Gastrocnemius medialis (tissue), 4 donors: ENCODE data around the gene PHACTR3. TPM values are rescaled to one million over a fixed set of nuclear protein-coding genes. Genes with fewer than 3 reads are reported as not detected.

Experiments
- ATAC-seq, 2 donors: fragments of 150-250 bp; one replicate each; pipeline ENCODE4 v1.9.1; 2016
- DNase-seq, 2 donors: peaks; one replicate each; pipeline ENCODE4 v3.0.0-alpha.2; 2019
- H3K27ac ChIP-seq, 4 donors: fragments of 200-600 bp; sonication (generic); 1 replicate in 1 of 4; 2 replicates in 3 of 4; pipeline ENCODE4 v1.5.1; 2016 to 2018; ENCODE audit warnings: mild to moderate bottlenecking in 2 of 4, moderate library complexity in 1 of 4
- H3K27me3 ChIP-seq, 3 donors: fragments of 200-600 bp; sonication (generic) in 2 of 3; 1 replicate in 1 of 3; 2 replicates in 2 of 3; pipeline versions ENCODE4 v1.5.1 to v1.6.0; 2016 to 2019; ENCODE audit warnings: mild to moderate bottlenecking in 1 of 3, moderate library complexity in 1 of 3
- H3K36me3 ChIP-seq, 2 donors: fragments of 200-600 bp; sonication (generic) in 1 of 2; one replicate each; pipeline ENCODE4 v1.5.1; 2017 to 2018
- H3K4me1 ChIP-seq, 2 donors: fragments of 200-600 bp; sonication (generic) in 1 of 2; one replicate each; pipeline ENCODE4 v1.5.1; 2016 to 2017; ENCODE audit warnings: mild to moderate bottlenecking in 2 of 2
- H3K4me3 ChIP-seq, 4 donors: fragments of 200-600 bp; sonication (generic) in 3 of 4; 1 replicate in 1 of 4; 2 replicates in 3 of 4; pipeline ENCODE4 v1.5.1; 2016 to 2019; ENCODE audit warnings: mild to moderate bottlenecking in 2 of 4
- H3K9me3 ChIP-seq, 3 donors: fragments of 200-600 bp; sonication (generic) in 2 of 3; 1 replicate in 1 of 3; 2 replicates in 2 of 3; pipeline ENCODE4 v1.5.1; 2016 to 2019
- POLR2A ChIP-seq, 2 donors: fragments of 450-650 bp; IDR thresholded peaks; one replicate each; pipeline ENCODE4 v1.6.1; 2017; ENCODE audit warnings: antibody characterized with exemption in 2 of 2, mild to moderate bottlenecking in 2 of 2, moderate library complexity in 2 of 2
- in situ Hi-C, 4 donors: fragments of 200-750 bp; cut with MboI; loops; one replicate each; pipeline versions ENCODE4 v1.15.0 to v1.8.0; 2017; ENCODE audit warnings: low sequenced_read_pairs in 4 of 4
- intact Hi-C: fragments of 100-400 bp; cut with DNase I; formaldehyde crosslinking; loops from one replicate; pipeline ENCODE4 v1.15.1; 2023; ENCODE audit warnings: low total_unique reads
- total RNA-seq, 4 donors: library from RNA; depleted of rRNA; stranded (reverse); fragments of >200 nt; gene quantifications; one replicate each; pipeline versions ENCODE4 v1.1.0 to v1.2.3, GENCODE V29; 2016
- TF ChIP-seq, protein P1 (sequence below), 5 experiments: fragments of 450-650 bp in 3 of 5; fragments of 200-600 bp in 2 of 5; sonication (generic) in 2 of 5; IDR thresholded peaks in 4 of 5; conservative IDR thresholded peaks in 1 of 5; 1 replicate in 4 of 5; 2 replicates in 1 of 5; pipeline ENCODE4 v1.5.1; 2016 to 2019; ENCODE audit warnings: antibody characterized with exemption in 5 of 5, mild to moderate bottlenecking in 3 of 5, moderate library complexity in 3 of 5

The PHACTR3 gene
- total RNA-seq, 4 donors from 2014 or later = 0.24 to 1.1 (median 0.59) TPM; not detected in 1

DNA sequence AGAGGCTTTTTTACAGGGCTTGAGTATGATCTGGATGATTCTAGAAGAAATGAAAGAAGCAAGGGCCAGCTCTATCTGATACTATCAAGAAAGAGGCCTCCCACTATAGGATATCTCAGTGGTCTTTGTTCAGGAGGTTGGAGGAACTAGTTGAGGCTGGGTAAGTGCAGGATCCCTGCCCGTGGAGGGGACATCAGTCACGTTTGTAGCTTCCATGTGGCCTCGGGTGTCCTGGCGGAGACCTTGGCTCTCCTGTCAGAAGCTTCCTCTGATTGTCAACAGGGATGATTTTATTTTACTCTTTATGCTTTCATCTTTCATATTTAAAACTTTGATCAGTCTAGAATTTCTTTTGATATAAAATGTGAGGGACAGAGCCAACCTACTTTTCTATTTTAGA, 86.6 kb downstream of the PHACTR3 start:
- Histone ChIP-seq H3K4me3 (no peak overlapping the region), H3K36me3 (no peaks in the 10 kb centered on the region), H3K4me1 (no peaks in the 10 kb centered on the region), H3K27ac (no peak overlapping the region), H3K27me3 (no peaks in the 10 kb centered on the region), H3K9me3 (no peaks in the 10 kb centered on the region)
- no peak for ATAC-seq
- in situ Hi-C loops = no loop called here
- no peak for TF ChIP-seq POLR2A (IDR thresholded peaks at IDR 0.05)
- TF ChIP-seq, protein P1, sequence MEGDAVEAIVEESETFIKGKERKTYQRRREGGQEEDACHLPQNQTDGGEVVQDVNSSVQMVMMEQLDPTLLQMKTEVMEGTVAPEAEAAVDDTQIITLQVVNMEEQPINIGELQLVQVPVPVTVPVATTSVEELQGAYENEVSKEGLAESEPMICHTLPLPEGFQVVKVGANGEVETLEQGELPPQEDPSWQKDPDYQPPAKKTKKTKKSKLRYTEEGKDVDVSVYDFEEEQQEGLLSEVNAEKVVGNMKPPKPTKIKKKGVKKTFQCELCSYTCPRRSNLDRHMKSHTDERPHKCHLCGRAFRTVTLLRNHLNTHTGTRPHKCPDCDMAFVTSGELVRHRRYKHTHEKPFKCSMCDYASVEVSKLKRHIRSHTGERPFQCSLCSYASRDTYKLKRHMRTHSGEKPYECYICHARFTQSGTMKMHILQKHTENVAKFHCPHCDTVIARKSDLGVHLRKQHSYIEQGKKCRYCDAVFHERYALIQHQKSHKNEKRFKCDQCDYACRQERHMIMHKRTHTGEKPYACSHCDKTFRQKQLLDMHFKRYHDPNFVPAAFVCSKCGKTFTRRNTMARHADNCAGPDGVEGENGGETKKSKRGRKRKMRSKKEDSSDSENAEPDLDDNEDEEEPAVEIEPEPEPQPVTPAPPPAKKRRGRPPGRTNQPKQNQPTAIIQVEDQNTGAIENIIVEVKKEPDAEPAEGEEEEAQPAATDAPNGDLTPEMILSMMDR (IDR thresholded peaks at IDR 0.05 in 4 of 5, conservative IDR thresholded peaks at IDR 0.05 in 1 of 5) = no peak
- intact Hi-C loops = no loop called here
- no peak for DNase-seq

DNA sequence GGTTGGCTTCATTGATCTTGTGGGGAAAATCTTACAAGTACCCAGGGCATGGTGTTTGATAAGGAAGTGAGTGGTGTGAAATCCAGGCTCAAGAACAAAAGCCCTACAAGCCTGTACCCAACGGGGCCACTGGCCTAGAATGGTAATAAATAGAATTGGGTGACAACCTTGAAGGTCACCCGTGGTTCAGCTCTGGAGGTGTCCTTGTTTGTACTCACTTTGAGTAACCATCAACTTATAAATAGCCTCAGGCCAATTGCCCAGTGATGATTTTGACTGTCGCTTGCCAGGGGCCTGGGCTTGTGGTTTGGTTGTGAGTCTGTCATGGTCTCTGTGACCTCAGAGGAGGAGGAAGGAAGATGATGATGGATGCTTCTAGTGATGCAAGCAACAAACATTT, 87.8 kb downstream of the PHACTR3 start:
- no peaks in the 10 kb centered on the region for H3K36me3 ChIP-seq
- ATAC-seq (no peak), DNase-seq (no peak)
- no peaks in the 10 kb centered on the region for H3K4me1 ChIP-seq
- in situ Hi-C loops = no loop called here
- intact Hi-C loops = no loop called here
- H3K4me3 ChIP-seq = no peak overlapping the region
- H3K9me3 ChIP-seq = no peaks in the 10 kb centered on the region
- no peaks in the 10 kb centered on the region for H3K27me3 ChIP-seq
- TF ChIP-seq, protein P1 (IDR thresholded peaks at IDR 0.05 in 4 of 5, conservative IDR thresholded peaks at IDR 0.05 in 1 of 5) = no peak
- no peak for TF ChIP-seq POLR2A (IDR thresholded peaks at IDR 0.05)
- no peak overlapping the region for H3K27ac ChIP-seq

DNA sequence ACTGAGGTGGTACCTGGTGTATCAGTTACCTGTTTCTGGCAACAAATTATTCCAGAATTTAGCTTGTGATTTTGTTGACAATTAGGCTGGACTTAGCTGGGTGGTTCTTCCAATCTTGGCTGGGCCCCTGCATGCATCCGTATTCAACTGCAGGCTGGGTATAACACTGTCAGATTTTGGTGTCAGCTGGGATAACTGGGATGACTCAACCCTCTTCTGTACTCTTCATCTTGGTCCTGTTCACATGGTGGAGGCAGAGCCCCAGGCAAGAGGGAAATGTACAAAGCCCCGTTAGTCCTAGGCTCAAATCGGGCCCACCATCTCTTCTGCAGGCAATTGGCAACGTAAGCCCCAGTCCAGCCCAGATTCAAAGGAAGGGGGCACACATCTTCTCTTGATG, 89.2 kb downstream of the PHACTR3 start:
- in situ Hi-C loops (no loop called here), intact Hi-C loops (no loop called here)
- Histone ChIP-seq H3K9me3 (no peaks in the 10 kb centered on the region), H3K4me3 (no peak overlapping the region), H3K27ac (no peak overlapping the region), H3K36me3 (no peaks in the 10 kb centered on the region), H3K27me3 (no peaks in the 10 kb centered on the region), H3K4me1 (no peaks in the 10 kb centered on the region)
- DNase-seq (no peak), ATAC-seq (no peak)
- TF ChIP-seq POLR2A (IDR thresholded peaks at IDR 0.05) = no peak
- TF ChIP-seq, protein P1 (IDR thresholded peaks at IDR 0.05 in 4 of 5, conservative IDR thresholded peaks at IDR 0.05 in 1 of 5) = no peak

DNA sequence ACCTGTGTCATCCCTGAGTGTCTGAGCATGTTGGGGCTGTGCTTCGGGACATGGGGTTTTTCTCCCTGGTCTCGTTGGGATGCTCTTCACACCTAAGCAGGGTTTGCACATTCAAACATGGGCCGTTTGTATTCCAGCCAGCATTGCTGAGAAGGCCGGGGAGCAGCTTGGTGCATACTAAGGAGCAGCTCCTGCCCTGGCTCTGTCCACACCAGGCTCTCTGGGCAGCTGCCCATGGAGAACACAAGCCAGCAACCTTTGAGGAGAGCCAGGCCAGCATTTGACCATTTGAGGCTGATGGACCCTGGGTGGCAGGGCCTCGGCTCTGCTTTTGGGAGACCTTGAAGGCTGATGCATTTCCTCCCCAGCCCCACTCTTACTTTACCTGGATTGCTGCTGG, 92.1 kb downstream of the PHACTR3 start:
- in situ Hi-C loops (no loop called here), intact Hi-C loops (no loop called here)
- no peaks in the 10 kb centered on the region for H3K4me1 ChIP-seq
- H3K4me3 ChIP-seq = no peak overlapping the region
- no peak for TF ChIP-seq POLR2A (IDR thresholded peaks at IDR 0.05)
- TF ChIP-seq, protein P1 (IDR thresholded peaks at IDR 0.05 in 4 of 5, conservative IDR thresholded peaks at IDR 0.05 in 1 of 5) = no peak
- H3K9me3 ChIP-seq = no peaks in the 10 kb centered on the region
- no peak for ATAC-seq
- H3K27me3 ChIP-seq = no peaks in the 10 kb centered on the region
- no peak overlapping the region for H3K27ac ChIP-seq
- no peaks in the 10 kb centered on the region for H3K36me3 ChIP-seq
- DNase-seq = no peak

DNA sequence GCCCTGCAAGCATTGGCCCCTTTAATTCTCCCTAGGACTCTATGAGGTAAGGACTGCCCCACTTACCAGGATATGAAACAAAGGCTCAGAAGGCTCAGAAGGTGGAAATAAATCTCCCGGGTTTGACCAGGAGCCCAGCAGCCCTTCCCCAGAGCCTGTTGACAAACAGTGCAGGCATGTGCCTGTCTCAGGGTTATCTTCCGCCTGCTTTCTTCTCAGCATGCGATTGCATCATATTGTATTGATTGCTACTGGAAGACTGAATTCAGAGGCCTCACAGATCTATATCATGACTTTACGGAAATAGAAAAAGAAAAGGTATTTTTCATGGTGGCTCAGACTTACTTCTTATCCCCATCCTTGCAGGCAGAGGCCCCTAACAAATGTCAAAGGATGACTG, 92.7 kb downstream of the PHACTR3 start:
- intact Hi-C loops (no loop called here), in situ Hi-C loops (no loop called here)
- Histone ChIP-seq H3K27ac (no peak overlapping the region), H3K4me3 (no peak overlapping the region), H3K27me3 (no peaks in the 10 kb centered on the region), H3K36me3 (no peaks in the 10 kb centered on the region), H3K4me1 (no peaks in the 10 kb centered on the region), H3K9me3 (no peaks in the 10 kb centered on the region)
- no peak for ATAC-seq
- TF ChIP-seq, protein P1 (IDR thresholded peaks at IDR 0.05 in 4 of 5, conservative IDR thresholded peaks at IDR 0.05 in 1 of 5) = no peak
- no peak for TF ChIP-seq POLR2A (IDR thresholded peaks at IDR 0.05)
- DNase-seq = no peak
